PC-3 (cell line): Measurements from ENCODE around the gene SEC22A.

Source experiments
- EZH2 ChIP-seq: fragments of 300-600 bp; sonication (generic); IDR thresholded peaks from one replicate; pipeline ENCODE4 v1.6.1; 2017; ENCODE audit warnings: antibody characterized with exemption, mild to moderate bottlenecking, low read length; ENCODE audit not compliant: unreplicated experiment
- EZH2phosphoT487 ChIP-seq: fragments of 300-600 bp; sonication (generic); IDR thresholded peaks from 2 replicates; pipeline ENCODE4 v1.6.1; 2018; ENCODE audit warnings: mild to moderate bottlenecking, antibody characterized with exemption, low read length, borderline replicate concordance
- TF ChIP-seq, protein P1 (sequence below): fragments of 300-600 bp; sonication (generic); conservative IDR thresholded peaks from 2 replicates; pipeline ENCODE4 v1.5.1; 2017; ENCODE audit warnings: antibody characterized with exemption, low read depth, mild to moderate bottlenecking, low read length

DNA sequence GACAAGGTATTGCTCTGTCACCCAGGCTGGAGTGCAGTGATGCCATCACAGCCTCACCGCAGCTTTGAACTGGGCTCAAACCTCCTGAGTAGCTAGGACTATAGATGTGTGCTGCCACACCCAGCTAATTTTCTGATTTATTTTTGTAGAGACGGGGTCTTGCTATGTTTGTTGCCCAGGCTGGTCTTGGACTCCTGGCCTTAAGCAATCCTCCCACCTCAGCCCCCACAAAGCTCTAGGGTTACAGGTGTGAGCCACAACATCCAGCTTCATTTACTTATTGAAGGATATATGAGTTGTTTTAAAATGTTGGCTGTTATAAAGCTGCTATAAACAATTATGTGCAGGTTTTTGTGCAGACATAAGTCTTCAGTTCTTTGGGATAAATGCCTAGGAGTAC, 62.2 kb downstream of the SEC22A start:
- TF ChIP-seq, protein P1, sequence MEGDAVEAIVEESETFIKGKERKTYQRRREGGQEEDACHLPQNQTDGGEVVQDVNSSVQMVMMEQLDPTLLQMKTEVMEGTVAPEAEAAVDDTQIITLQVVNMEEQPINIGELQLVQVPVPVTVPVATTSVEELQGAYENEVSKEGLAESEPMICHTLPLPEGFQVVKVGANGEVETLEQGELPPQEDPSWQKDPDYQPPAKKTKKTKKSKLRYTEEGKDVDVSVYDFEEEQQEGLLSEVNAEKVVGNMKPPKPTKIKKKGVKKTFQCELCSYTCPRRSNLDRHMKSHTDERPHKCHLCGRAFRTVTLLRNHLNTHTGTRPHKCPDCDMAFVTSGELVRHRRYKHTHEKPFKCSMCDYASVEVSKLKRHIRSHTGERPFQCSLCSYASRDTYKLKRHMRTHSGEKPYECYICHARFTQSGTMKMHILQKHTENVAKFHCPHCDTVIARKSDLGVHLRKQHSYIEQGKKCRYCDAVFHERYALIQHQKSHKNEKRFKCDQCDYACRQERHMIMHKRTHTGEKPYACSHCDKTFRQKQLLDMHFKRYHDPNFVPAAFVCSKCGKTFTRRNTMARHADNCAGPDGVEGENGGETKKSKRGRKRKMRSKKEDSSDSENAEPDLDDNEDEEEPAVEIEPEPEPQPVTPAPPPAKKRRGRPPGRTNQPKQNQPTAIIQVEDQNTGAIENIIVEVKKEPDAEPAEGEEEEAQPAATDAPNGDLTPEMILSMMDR = no peak
- TF ChIP-seq EZH2 = no peak
- TF ChIP-seq EZH2phosphoT487 = no peak
